ENCODE data around the gene PRKAG2.

GRCh38 chr7:151623766-151624165, 253.1 kb downstream of the PRKAG2 start:
- no peak for TF ChIP-seq EZH2 (IDR thresholded peaks at IDR 0.05; ENCODE audit: low read depth, low read length, severe bottlenecking)
- no peak for TF ChIP-seq RBBP5 (IDR thresholded peaks at IDR 0.05; ENCODE audit: borderline replicate concordance, low read depth, low read length)
- no peak for TF ChIP-seq CTCF (IDR thresholded peaks at IDR 0.05; ENCODE audit: control extremely low read depth in 1 of 3, insufficient read depth in 1 of 3, low read depth in 1 of 3, low read length in 3 of 3)
- TF ChIP-seq POLR2AphosphoS5 (IDR thresholded peaks at IDR 0.05; ENCODE audit: low read depth, low read length): no peak
- TF ChIP-seq GABPA (IDR thresholded peaks at IDR 0.05; ENCODE audit: borderline replicate concordance, insufficient read depth, low read length): no peak

Measured in H1 (cell line).